ENCODE measurements around the gene GPR160.

GRCh38 chr3:170095771-170096170 lies 58.0 kb downstream of the GPR160 start:
- TF ChIP-seq CTCF (IDR thresholded peaks at IDR 0.05; ENCODE audit: insufficient read depth, low read length): no peak
- no peak for TF ChIP-seq GABPA (IDR thresholded peaks at IDR 0.05; ENCODE audit: low read depth)
